DOHH2 (cell line): ENCODE data around the gene SERP1.

Experiments used
- EZH2phosphoT487 ChIP-seq: fragments of 200-600 bp; sonication (generic); IDR thresholded peaks from 2 replicates; pipeline ENCODE4 v1.6.1; 2017; ENCODE audit warnings: borderline replicate concordance, mild to moderate bottlenecking, antibody characterized with exemption, low read length, moderate library complexity, mixed read lengths
- TF ChIP-seq, protein P1 (sequence below): fragments of 200-600 bp; sonication (generic); IDR thresholded peaks from one replicate; pipeline ENCODE4 v1.5.1; 2014; ENCODE audit warnings: antibody characterized with exemption, mild to moderate bottlenecking, low read depth, low read length; ENCODE audit not compliant: poor library complexity, severe bottlenecking

DNA sequence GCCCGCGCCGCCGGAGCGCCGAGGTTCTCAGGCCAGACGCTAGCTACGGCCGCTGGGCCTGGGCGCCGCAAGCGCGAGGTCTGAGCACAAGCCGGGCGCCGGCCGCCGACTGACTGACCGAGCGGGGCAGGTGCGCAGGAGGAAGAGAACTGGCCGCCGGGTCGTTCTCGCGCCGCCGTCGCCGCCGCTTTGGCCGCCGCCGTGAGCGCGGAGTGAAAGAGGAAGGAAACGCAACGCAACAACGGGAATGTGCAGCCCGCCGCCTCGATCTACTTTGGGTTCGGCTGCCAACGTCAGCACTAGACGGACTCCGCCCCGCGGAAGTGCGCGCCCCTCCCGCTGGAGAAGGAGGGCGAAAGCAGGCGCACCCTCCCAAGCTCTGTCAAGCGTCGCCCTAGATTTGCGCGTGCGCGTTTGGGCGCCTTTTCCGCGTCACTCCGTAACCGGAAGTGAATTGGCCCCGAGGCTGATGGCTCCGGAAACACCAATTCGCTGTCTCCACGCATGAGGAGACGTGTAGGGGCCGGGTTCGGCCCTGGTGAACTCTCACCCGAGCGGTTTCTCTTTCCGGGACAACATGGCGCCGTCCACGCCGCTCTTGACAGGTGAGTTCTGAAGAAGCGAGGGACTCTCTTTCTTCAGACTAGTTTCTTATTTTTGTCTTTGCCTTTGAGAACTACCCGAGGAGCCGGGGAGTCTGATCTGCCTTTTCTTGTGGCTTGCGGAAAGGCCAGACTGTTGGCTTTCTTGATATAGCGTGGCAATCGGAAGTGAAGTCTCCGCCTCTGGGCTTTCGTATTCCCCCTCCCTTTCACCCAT is at the start of gene SERP1, which contains the start of gene EIF2A:
- TF ChIP-seq, protein P1, sequence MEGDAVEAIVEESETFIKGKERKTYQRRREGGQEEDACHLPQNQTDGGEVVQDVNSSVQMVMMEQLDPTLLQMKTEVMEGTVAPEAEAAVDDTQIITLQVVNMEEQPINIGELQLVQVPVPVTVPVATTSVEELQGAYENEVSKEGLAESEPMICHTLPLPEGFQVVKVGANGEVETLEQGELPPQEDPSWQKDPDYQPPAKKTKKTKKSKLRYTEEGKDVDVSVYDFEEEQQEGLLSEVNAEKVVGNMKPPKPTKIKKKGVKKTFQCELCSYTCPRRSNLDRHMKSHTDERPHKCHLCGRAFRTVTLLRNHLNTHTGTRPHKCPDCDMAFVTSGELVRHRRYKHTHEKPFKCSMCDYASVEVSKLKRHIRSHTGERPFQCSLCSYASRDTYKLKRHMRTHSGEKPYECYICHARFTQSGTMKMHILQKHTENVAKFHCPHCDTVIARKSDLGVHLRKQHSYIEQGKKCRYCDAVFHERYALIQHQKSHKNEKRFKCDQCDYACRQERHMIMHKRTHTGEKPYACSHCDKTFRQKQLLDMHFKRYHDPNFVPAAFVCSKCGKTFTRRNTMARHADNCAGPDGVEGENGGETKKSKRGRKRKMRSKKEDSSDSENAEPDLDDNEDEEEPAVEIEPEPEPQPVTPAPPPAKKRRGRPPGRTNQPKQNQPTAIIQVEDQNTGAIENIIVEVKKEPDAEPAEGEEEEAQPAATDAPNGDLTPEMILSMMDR, result no peak
- TF ChIP-seq EZH2phosphoT487, result no peak
